ENCODE data around the gene HDAC10. TPM values are rescaled to one million over a fixed set of nuclear protein-coding genes. Genes with fewer than 3 reads are reported as not detected.

HDAC10 gene
- total RNA-seq, 4 donors from 2014 or later = 10.2 to 19.5 (median 17.4) TPM

DNA sequence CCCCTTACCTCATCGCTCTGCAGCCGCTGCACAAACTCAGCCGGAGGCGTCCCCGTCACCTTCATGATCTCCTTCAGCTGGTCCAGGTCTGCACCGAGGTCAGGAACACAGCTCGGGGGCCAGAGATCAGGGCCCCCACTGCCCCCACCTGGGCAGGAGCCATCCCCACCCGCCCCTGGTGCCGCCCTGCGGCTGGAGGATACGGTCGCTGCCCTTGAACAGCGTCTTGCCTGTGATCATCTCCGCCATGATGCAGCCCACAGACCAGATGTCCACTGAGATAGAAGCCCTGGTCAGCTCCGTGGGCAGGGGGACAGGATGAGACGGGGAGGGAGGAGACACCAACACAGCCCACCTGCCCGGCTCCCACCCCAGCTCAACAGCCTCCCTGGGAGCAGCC is 4.5 kb upstream of the HDAC10 start:
- 90% methylated on average over 10 of the region's 17 CpGs for WGBS
- Histone ChIP-seq H3K27me3 (peaks cover 0 to 23% (median 0%) of the 10 kb centered on the region in 4 donors), H3K27ac (replicated peaks in 1 of 4) (no peak overlapping the region), H3K4me3 (no peak overlapping the region), H3K9me3 (no peaks in the 10 kb centered on the region), H3K4me1 (peaks cover 23 to 34% (median 29%) of the 10 kb centered on the region in 4 donors), H3K36me3 (peaks cover 0 to 25% (median 8%) of the 10 kb centered on the region in 4 donors)
- DNase-seq (ENCODE audit: extremely low spot score) = no peak
- TF ChIP-seq POLR2AphosphoS5 (IDR thresholded peaks at IDR 0.05) (no peak), POLR2A (IDR thresholded peaks at IDR 0.05; ENCODE audit: low read depth) (no peak), EP300 (IDR thresholded peaks at IDR 0.05) (no peak), CTCF (IDR thresholded peaks at IDR 0.05) (no peak)
- intact Hi-C loops (cut with DNase I) = no loop called here

GRCh38 chr22:50255099-50255498 is 4.0 kb upstream of the HDAC10 start:
- no peak for DNase-seq (ENCODE audit: extremely low spot score)
- Histone ChIP-seq H3K36me3 (peaks cover 0 to 25% (median 8%) of the 10 kb centered on the region in 4 donors), H3K27ac (replicated peaks in 1 of 4) (no peak overlapping the region), H3K4me3 (no peak overlapping the region), H3K9me3 (no peaks in the 10 kb centered on the region), H3K27me3 (peaks cover 0 to 18% (median 0%) of the 10 kb centered on the region in 4 donors), H3K4me1 (peaks cover 25 to 34% (median 29%) of the 10 kb centered on the region in 4 donors)
- intact Hi-C loops (cut with DNase I) = no loop called here
- TF ChIP-seq POLR2AphosphoS5 (IDR thresholded peaks at IDR 0.05) (no peak), CTCF (IDR thresholded peaks at IDR 0.05) (no peak), POLR2A (IDR thresholded peaks at IDR 0.05; ENCODE audit: low read depth) (no peak), EP300 (IDR thresholded peaks at IDR 0.05) (no peak)
- 76% methylated on average over 5 of the region's 19 CpGs for WGBS

DNA sequence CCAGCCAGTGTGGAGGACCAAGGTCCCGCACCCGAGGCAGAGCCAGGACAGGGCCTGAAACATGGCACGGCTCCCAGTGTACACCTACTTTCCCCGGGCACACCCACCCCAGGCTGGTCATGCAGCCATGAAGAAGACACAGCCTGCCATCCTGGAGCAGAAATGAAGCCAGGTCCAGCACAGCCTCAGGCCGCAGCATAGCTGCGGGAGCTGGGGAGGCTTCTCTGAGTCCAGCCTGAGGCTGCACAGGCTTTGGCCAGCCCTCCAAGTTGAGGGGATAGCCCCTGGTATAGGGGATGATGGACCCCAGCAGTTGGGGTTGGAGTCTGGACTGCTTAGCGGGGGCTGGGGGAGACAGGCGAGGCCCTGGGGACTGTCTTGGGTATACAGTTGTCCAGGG is 2.9 kb upstream of the HDAC10 start:
- 40% methylated on average over 2 of the region's 8 CpGs for WGBS
- peaks cover 0 to 25% (median 8%) of the 10 kb centered on the region in 4 donors for H3K36me3 ChIP-seq
- H3K27ac ChIP-seq (replicated peaks in 1 of 4) = no peak overlapping the region
- H3K4me1 ChIP-seq = peaks cover 29 to 35% (median 32%) of the 10 kb centered on the region in 4 donors
- H3K27me3 ChIP-seq = peaks cover 0 to 11% (median 0%) of the 10 kb centered on the region in 4 donors
- DNase-seq (ENCODE audit: extremely low spot score) = no peak
- TF ChIP-seq CTCF (IDR thresholded peaks at IDR 0.05) (no peak), EP300 (IDR thresholded peaks at IDR 0.05) (no peak), POLR2A (IDR thresholded peaks at IDR 0.05; ENCODE audit: low read depth) (no peak), POLR2AphosphoS5 (IDR thresholded peaks at IDR 0.05) (no peak)
- intact Hi-C loops (cut with DNase I) = no loop called here
- H3K9me3 ChIP-seq = no peaks in the 10 kb centered on the region
- H3K4me3 ChIP-seq = no peak overlapping the region

DNA sequence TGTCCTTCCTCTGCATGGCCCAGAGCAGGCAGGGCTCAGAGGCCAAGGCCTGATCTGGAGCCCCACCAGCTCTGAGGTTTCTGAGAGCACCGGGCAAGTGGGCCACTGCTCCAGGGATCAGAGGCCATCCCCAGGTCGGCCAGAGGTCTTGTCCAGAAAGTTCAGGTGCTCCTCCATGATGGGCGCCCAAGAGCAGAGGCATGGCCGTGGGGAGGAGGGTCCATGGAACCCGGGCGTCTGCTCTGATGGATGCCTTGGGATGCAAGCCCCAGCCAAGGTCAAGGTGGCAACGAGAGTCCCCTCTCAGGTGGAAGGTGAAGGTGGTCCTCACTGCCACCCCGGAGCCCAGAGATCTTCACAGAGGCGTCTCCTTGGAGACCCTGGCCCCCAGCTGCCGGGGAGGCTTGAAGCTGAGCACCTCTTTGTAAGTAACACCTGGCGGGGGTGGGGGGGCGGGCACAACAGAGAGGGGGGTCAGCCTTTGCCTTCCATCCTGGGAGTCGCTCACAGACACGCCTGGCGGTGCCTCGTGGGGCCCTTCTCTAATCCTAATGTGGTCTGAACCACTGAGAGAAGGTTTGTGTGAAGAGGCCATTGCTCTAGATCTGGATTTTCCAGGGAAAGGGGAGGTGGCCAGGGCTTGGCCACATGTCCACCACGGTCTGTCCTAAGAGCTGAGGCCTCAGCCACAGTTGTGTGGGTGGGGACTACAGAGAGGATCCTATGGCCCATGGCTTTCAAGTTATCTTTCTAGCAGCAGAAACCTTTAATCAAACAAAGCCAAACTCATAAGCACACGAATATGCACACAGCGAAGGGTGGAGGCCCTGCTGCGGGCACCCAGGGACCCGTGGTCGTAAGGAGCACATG is 2.2 kb upstream of the HDAC10 start:
- H3K4me3 ChIP-seq = no peak overlapping the region
- H3K36me3 ChIP-seq = peaks cover 0 to 25% (median 8%) of the 10 kb centered on the region in 4 donors
- no peak for TF ChIP-seq POLR2AphosphoS5 (IDR thresholded peaks at IDR 0.05)
- no peak for TF ChIP-seq POLR2A (IDR thresholded peaks at IDR 0.05; ENCODE audit: low read depth)
- no peak for TF ChIP-seq CTCF (IDR thresholded peaks at IDR 0.05)
- no peak for TF ChIP-seq EP300 (IDR thresholded peaks at IDR 0.05)
- H3K27ac ChIP-seq (replicated peaks in 1 of 4) = no peak overlapping the region
- 79% methylated on average over 20 of the region's 22 CpGs for WGBS
- peaks cover 25 to 40% (median 36%) of the 10 kb centered on the region in 4 donors for H3K4me1 ChIP-seq
- H3K9me3 ChIP-seq = no peaks in the 10 kb centered on the region
- no peak for DNase-seq (ENCODE audit: extremely low spot score)
- peaks cover 0 to 6% (median 0%) of the 10 kb centered on the region in 4 donors for H3K27me3 ChIP-seq
- intact Hi-C loops (cut with DNase I) = no loop called here
